ENCODE results near the gene RNF43.

DNA sequence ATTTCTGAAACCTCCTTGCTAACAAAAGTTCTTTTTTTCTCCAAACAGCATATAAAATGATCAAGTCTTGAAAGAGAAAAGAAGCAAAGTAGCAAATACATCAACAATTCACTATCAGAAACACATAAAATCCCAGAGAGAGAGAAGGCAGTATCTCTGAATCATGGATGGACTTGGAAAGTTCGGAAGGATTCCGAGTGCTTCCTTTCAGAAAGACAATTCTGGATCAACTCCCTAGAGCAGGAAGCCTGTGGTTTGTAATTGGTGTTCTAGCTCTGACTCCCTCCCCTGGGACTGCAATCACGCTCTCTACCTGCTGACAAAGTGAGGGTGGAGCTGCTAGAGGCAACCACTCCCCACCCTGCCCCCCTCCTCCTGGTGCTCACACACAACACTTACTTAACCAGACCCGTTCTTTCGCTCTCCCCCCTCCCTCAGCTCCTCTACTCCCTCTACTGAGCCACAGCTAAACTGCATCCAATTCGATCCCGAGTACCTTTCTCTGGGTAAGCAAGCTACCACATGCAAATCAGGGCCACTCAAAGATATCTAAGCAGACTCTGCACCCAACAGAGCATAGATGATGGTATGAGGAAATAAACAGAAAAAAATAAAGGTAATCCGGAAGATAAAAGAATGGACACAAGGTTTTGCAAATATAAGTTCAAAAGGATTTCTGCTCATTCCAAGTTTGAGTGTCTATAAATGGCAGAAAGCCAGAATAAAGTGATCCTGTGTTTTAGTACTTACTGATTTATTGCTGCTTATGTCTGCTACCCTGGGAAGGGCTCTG is at the start of gene RNF43:
- TF ChIP-seq, protein P1, sequence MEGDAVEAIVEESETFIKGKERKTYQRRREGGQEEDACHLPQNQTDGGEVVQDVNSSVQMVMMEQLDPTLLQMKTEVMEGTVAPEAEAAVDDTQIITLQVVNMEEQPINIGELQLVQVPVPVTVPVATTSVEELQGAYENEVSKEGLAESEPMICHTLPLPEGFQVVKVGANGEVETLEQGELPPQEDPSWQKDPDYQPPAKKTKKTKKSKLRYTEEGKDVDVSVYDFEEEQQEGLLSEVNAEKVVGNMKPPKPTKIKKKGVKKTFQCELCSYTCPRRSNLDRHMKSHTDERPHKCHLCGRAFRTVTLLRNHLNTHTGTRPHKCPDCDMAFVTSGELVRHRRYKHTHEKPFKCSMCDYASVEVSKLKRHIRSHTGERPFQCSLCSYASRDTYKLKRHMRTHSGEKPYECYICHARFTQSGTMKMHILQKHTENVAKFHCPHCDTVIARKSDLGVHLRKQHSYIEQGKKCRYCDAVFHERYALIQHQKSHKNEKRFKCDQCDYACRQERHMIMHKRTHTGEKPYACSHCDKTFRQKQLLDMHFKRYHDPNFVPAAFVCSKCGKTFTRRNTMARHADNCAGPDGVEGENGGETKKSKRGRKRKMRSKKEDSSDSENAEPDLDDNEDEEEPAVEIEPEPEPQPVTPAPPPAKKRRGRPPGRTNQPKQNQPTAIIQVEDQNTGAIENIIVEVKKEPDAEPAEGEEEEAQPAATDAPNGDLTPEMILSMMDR (IDR thresholded peaks at IDR 0.05) = peak; percentile 77
- TF ChIP-seq EZH2 (IDR thresholded peaks at IDR 0.05; ENCODE audit: borderline replicate concordance, insufficient read depth, low read depth, low read length, poor library complexity, severe bottlenecking) = no peak

Measured in B cell (primary cell).